ENCODE measurements around the gene DNAJA2. TPM values are rescaled to one million over a fixed set of nuclear protein-coding genes. Genes with fewer than 3 reads are reported as not detected.

DNAJA2 gene
- polyA plus RNA-seq (2011; rRNA removed), result 24.2 and 26.7 TPM in 2 replicates
- 30.8 and 38.5 TPM in 2 replicates for polyA minus RNA-seq (2011; rRNA and poly(A)+ RNA removed)

DNA sequence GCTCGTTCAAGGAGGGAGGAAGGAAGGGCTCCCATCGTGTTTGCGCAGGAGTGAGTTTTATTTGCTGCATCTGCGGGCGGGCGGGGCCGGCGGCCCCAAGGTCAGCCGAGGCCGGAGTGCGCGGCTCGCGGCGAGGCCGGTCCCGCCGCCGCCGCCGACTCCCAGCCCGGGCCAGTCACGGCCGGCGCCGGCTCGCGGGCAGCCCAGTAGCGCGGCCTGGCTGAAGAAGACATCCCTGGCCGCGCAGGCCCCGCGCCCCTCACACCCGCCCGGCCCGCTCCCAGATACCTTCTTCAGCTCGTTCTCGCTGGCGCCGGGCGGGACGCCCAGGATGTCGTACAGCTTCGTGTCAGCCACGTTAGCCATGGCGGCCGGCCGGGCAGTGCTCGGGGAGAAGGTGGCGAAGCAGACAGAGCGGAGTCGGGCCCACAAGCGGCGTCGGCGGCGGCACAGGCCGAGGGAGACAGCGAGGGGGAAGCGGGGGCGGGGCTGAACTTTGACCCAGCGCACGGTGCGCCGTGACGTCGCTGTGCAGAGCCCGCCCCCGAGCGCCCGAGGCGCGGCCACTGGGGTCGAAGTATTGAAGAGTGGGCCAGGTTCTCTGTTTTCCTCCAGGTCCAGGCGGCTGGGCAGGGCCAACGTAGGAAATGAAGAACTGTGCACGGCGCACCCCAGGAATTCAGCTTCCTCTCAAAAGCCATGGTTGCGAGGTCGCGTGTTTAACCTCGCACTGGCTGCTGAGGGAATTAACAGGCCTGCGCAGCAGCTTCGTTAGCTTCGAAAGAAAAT is at the start of gene DNAJA2:
Gene DNAJA2 (minus strand): TSS at position 468 of the 789 bp plus-strand sequence. CDS start 102 bp downstream, at position 366.
- Histone ChIP-seq H3K27ac (ENCODE audit: low read depth, low read length) (peak within 1 kb of the TSS; percentile 88), H3K9me3 (ENCODE audit: control insufficient read depth, insufficient read depth, low read length) (no peaks in the 10 kb centered on the region; the same call in 1 of the 2 replicates), H3K27me3 (ENCODE audit: control insufficient read depth, insufficient read depth, low read length) (no peaks in the 10 kb centered on the region), H3K4me3 (ENCODE audit: low read depth, low read length) (peak within 1 kb of the TSS; percentile 83)
- ChIA-PET POLR2A (interaction anchor here (0.6 to 1.1 kb wide), 3 partner anchors 11 to 184 kb away, joined by 3 to 5 read pairs (median 3); no protein-coding TSS in a partner anchor), CTCF (interaction anchor here (1.0 to 2.1 kb wide), 5 partner anchors 11 to 1192 kb away, joined by 3 to 9 read pairs (median 3); no protein-coding TSS in a partner anchor)
- peak; percentile 50 for DNase-seq (ENCODE audit: low read depth, low spot score)
- TF ChIP-seq, protein P1, sequence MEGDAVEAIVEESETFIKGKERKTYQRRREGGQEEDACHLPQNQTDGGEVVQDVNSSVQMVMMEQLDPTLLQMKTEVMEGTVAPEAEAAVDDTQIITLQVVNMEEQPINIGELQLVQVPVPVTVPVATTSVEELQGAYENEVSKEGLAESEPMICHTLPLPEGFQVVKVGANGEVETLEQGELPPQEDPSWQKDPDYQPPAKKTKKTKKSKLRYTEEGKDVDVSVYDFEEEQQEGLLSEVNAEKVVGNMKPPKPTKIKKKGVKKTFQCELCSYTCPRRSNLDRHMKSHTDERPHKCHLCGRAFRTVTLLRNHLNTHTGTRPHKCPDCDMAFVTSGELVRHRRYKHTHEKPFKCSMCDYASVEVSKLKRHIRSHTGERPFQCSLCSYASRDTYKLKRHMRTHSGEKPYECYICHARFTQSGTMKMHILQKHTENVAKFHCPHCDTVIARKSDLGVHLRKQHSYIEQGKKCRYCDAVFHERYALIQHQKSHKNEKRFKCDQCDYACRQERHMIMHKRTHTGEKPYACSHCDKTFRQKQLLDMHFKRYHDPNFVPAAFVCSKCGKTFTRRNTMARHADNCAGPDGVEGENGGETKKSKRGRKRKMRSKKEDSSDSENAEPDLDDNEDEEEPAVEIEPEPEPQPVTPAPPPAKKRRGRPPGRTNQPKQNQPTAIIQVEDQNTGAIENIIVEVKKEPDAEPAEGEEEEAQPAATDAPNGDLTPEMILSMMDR (IDR thresholded peaks at IDR 0.05; ENCODE audit: low read depth, low read length), result no peak

DNA sequence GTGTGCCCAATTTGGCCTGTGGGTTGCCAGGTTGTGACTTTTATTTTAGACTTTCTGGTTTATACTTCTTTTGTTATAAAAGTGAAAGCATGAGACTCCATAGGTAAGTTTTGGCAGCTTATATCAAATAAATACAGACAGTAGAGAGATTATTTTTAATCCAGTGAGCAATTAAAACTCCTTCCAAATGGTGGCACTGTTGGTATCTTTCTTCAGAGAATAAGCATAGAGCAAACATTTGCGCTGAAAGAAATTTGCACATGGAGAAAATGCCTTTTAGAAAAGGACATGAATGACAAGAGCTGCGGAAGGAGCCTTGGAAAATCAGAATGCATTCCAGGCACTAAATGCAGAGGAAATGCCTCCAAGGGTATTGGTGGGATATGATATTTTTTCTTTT is 46.1 kb upstream of the DNAJA2 start:
- Histone ChIP-seq H3K27me3 (ENCODE audit: control insufficient read depth, insufficient read depth, low read length) (peaks cover 8% of the 10 kb centered on the region), H3K27ac (ENCODE audit: low read depth, low read length) (no peak overlapping the region), H3K4me3 (ENCODE audit: low read depth, low read length) (no peak overlapping the region), H3K9me3 (ENCODE audit: control insufficient read depth, insufficient read depth, low read length) (no peaks in the 10 kb centered on the region)
- DNase-seq (ENCODE audit: low read depth, low spot score), result no peak
- CTCF ChIA-PET, result interaction anchor here (0.5 to 2.3 kb wide), 7 partner anchors 9 to 1693 kb away, joined by 3 to 7 read pairs (median 4); no protein-coding TSS in a partner anchor
- POLR2A ChIA-PET, result no interaction called here
- TF ChIP-seq, protein P1 (IDR thresholded peaks at IDR 0.05; ENCODE audit: low read depth, low read length), result peak; percentile 32

DNA sequence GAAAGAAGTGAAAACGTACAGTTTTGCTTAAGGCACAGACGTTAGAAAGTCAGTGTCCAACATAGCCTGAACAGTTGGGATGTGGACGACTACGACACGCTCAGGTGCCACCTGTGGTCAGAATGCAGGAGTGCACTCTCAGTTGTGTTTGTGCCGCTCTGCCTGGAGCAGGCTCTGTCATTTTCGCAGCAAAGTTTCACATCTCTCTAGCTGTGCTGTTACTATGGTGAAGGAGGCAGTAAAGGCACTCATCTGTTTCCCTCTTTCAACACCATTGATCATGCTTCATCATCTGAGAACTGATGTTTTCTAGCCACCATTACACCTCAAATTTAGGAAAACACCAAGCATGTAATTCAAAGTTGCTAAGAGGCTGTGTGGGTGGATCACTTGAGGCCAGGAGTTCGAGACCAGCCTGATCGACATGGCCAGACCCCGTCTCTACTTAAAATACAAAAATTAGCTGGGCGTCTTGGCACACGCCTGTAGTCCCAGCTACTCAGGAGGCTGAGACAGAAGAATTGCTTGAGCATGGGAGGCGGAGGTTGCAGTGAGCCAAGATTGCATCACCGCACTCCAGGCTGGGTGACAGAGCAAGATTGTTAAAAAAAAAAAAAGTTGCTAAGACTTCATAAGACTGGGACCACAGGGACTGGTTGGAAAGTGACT is 44.9 kb upstream of the DNAJA2 start:
- DNase-seq (ENCODE audit: low read depth, low spot score), result no peak
- peaks cover 6% of the 10 kb centered on the region for H3K27me3 ChIP-seq (ENCODE audit: control insufficient read depth, insufficient read depth, low read length)

DNA sequence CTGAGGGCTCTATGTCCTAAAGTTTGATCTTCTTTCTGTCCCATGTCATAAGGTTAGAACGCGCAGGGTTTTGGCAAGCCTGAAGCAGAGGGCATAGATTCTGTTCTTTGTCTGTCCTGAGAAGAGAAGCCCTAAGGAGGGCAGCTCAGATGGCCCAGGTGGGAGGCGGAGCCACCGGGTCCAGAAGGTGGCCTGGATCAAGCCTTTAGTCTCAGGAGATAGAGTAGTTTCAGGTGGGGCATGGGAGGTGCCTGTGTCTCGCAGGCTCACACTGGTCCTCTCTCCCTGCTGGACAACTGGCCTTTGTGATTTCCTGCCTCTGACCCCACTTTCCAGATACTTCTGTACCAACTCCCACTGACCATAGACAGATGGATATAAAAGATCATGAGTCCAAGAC is 44.2 kb upstream of the DNAJA2 start:
- POLR2A ChIA-PET, result no interaction called here
- CTCF ChIA-PET, result no interaction called here
- no peak for DNase-seq (ENCODE audit: low read depth, low spot score)
- Histone ChIP-seq H3K4me3 (ENCODE audit: low read depth, low read length) (no peak overlapping the region), H3K27ac (ENCODE audit: low read depth, low read length) (no peak overlapping the region), H3K27me3 (ENCODE audit: control insufficient read depth, insufficient read depth, low read length) (peaks cover 6% of the 10 kb centered on the region), H3K9me3 (ENCODE audit: control insufficient read depth, insufficient read depth, low read length) (no peaks in the 10 kb centered on the region; the same call in 1 of the 2 replicates)
- TF ChIP-seq, protein P1 (IDR thresholded peaks at IDR 0.05; ENCODE audit: low read depth, low read length), result no peak

More for the DNA sequence above, 44.9 kb upstream of the DNAJA2 start:
- ChIA-PET CTCF (interaction anchor here (1.1 to 2.3 kb wide), 3 partner anchors 20 to 1148 kb away, joined by 4 to 7 read pairs (median 6); no protein-coding TSS in a partner anchor), POLR2A (no interaction called here)
- TF ChIP-seq, protein P1 (IDR thresholded peaks at IDR 0.05; ENCODE audit: low read depth, low read length), result 0 out of 2 replicates have a peak, but pooled peaks have one; percentile 27
- Histone ChIP-seq H3K4me3 (ENCODE audit: low read depth, low read length) (no peak overlapping the region), H3K27ac (ENCODE audit: low read depth, low read length) (no peak overlapping the region), H3K9me3 (ENCODE audit: control insufficient read depth, insufficient read depth, low read length) (no peaks in the 10 kb centered on the region; the same call in 1 of the 2 replicates)
